HCT116 (cell line): ENCODE measurements around the gene NBEAL2. TPM values are rescaled to one million over a fixed set of nuclear protein-coding genes. Genes with fewer than 3 reads are reported as not detected.

Experiments used
- ATAC-seq: fragments of 200-7000 bp; cut with Tn5 transposase; 2 replicates; pipeline ENCODE4 v1.9.1; 2020; ENCODE audit warnings: mild to moderate bottlenecking, moderate library complexity
- BruUV-seq: library from RNA; stranded (reverse); fragments of 400-500 nt; replicated peaks from 2 replicates; lab custom pipeline; 2021; lab: Mats Ljungman, UMichigan
- CTCF ChIA-PET: fragments of 300-600 bp; sonication (Branson Sonifier 250); formaldehyde crosslinking; loops from one replicate; lab custom pipeline; 2021; ENCODE audit warnings: antibody characterized with exemption; lab: Charles Lee
- POLR2A ChIA-PET: fragments of 300-600, 350-600 bp; sonication (Branson Sonifier 250); formaldehyde crosslinking; loops from one replicate; lab custom pipeline; 2021; ENCODE audit warnings: antibody characterized with exemption; lab: Charles Lee
- RAD21 ChIA-PET, 2 experiments: fragments of 300-600 bp; sonication (Branson Sonifier 250); formaldehyde crosslinking; loops; one replicate each; lab custom pipeline; 2023; ENCODE audit warnings: low total read pairs in 2 of 2; ENCODE audit not compliant: uncharacterized antibody in 2 of 2, unreplicated experiment in 2 of 2, low non-redundant PET in 1 of 2; lab: Charles Lee
- DNase-seq: peaks from one replicate; pipeline ENCODE4 v3.0.0-alpha.2; 2010; ENCODE audit warnings: low read depth, low spot score
- H2AFZ ChIP-seq: fragments of 200-600 bp; shearing (Covaris generic), sonication (generic); 2 replicates; pipeline ENCODE4 v1.6.1; 2017; ENCODE audit warnings: low read depth, mixed run types, mixed read lengths, antibody characterized with exemption, low read length; ENCODE audit not compliant: poor library complexity, severe bottlenecking
- H3K27ac ChIP-seq: 2 replicates; pipeline ENCODE4 v1.5.1; 2012; ENCODE audit warnings: low read depth, low read length
- H3K27me3 ChIP-seq: fragments of 200-600 bp; sonication (generic); 2 replicates; pipeline ENCODE4 v1.6.1; 2016; ENCODE audit warnings: mixed run types, low read length, mixed read lengths; ENCODE audit not compliant: insufficient read depth
- H3K36me3 ChIP-seq, 2 experiments: fragments of 200-500 bp in 1 of 2; fragments of 200-600 bp in 1 of 2; sonication (Bioruptor generic) in 1 of 2; sonication (generic) in 1 of 2; 2 replicates each; pipeline versions ENCODE4 v1.5.1 to v1.6.1; 2014 to 2016; ENCODE audit warnings: low read length in 2 of 2, inconsistent platforms in 1 of 2, mixed read lengths in 1 of 2, mixed run types in 1 of 2; ENCODE audit not compliant: insufficient read depth in 2 of 2, control insufficient read depth in 1 of 2
- H3K4me1 ChIP-seq, 2 experiments: fragments of 200-600 bp in 1 of 2; sonication (generic) in 1 of 2; 2 replicates each; pipeline versions ENCODE4 v1.5.1 to v1.6.1; 2012 to 2017; ENCODE audit warnings: low read length in 2 of 2, inconsistent platforms in 1 of 2, mild to moderate bottlenecking in 1 of 2, mixed read lengths in 1 of 2, mixed run types in 1 of 2, moderate library complexity in 1 of 2; ENCODE audit not compliant: insufficient read depth in 2 of 2, control insufficient read depth in 1 of 2
- H3K4me2 ChIP-seq: fragments of 200-600 bp; sonication (generic); 2 replicates; pipeline ENCODE4 v1.6.1; 2017; ENCODE audit warnings: mixed run types, low read length, mixed read lengths
- H3K4me3 ChIP-seq, 2 experiments: fragments of 200-600 bp in 1 of 2; sonication (generic) in 1 of 2; replicated peaks in 1 of 2; 2 replicates each; pipeline ENCODE4 v1.5.1; 2011 to 2016; ENCODE audit warnings: low read length in 2 of 2, control low read depth in 1 of 2, low read depth in 1 of 2, mild to moderate bottlenecking in 1 of 2, mixed read lengths in 1 of 2, mixed run types in 1 of 2
- H3K79me2 ChIP-seq: fragments of 200-600 bp; sonication (generic); 2 replicates; pipeline ENCODE4 v1.6.1; 2017; ENCODE audit warnings: mild to moderate bottlenecking, mixed run types, low read length, moderate library complexity, mixed read lengths; ENCODE audit not compliant: insufficient read depth
- H3K9ac ChIP-seq: fragments of 200-600 bp; sonication (generic); 2 replicates; pipeline ENCODE4 v1.6.1; 2016; ENCODE audit warnings: low read length, mixed read lengths
- H3K9me2 ChIP-seq: fragments of 200-600 bp; sonication (generic), shearing (Covaris generic); 2 replicates; pipeline ENCODE4 v1.6.1; 2017; ENCODE audit warnings: mixed run types, mild to moderate bottlenecking, moderate library complexity; ENCODE audit not compliant: insufficient read depth
- H3K9me3 ChIP-seq, 2 experiments: fragments of 200-500 bp in 1 of 2; fragments of 200-600 bp in 1 of 2; sonication (Bioruptor generic) in 1 of 2; sonication (generic) in 1 of 2; 2 replicates each; pipeline ENCODE4 v1.6.1; 2014 to 2017; ENCODE audit warnings: low read length in 2 of 2, mixed read lengths in 2 of 2, inconsistent platforms in 1 of 2, low read depth in 1 of 2, mild to moderate bottlenecking in 1 of 2, mixed run types in 1 of 2, moderate library complexity in 1 of 2; ENCODE audit not compliant: control insufficient read depth in 1 of 2, insufficient read depth in 1 of 2
- H4K20me1 ChIP-seq: fragments of 200-600 bp; sonication (generic), shearing (Covaris generic); 2 replicates; pipeline ENCODE4 v1.6.1; 2017; ENCODE audit warnings: mixed run types, mild to moderate bottlenecking, moderate library complexity; ENCODE audit not compliant: insufficient read depth
- ATF3 ChIP-seq: IDR thresholded peaks from 2 replicates; pipeline ENCODE4 v1.6.1; 2012
- EZH2 ChIP-seq: fragments of 200-600 bp; sonication (generic); IDR thresholded peaks from 2 replicates; pipeline ENCODE4 v1.6.1; 2017; ENCODE audit warnings: antibody characterized with exemption, mixed run types
- MAX ChIP-seq: IDR thresholded peaks from 2 replicates; pipeline ENCODE4 v1.6.1; 2012
- POLR2AphosphoS5 ChIP-seq: IDR thresholded peaks from 2 replicates; pipeline ENCODE4 v1.6.1; 2011; ENCODE audit warnings: mild to moderate bottlenecking, low read depth, low read length, moderate library complexity
- YY1 ChIP-seq: IDR thresholded peaks from 2 replicates; pipeline ENCODE4 v1.6.1; 2011; ENCODE audit warnings: low read length, low read depth, moderate library complexity, mild to moderate bottlenecking; ENCODE audit not compliant: insufficient replicate concordance; ENCODE audit errors: extremely low read depth
- ZFX ChIP-seq: fragments of 450-650 bp; IDR thresholded peaks from 2 replicates; pipeline ENCODE4 v1.6.1; 2017
- intact Hi-C: fragments of 100-400 bp; cut with micrococcal nuclease; formaldehyde crosslinking; loops from 2 replicates; pipeline ENCODE4 v1.10.0; 2022
- total RNA-seq: library from RNA; stranded (reverse); gene quantifications from one replicate; pipeline ENCODE4 v1.2.1, GENCODE V29; 2021; ENCODE audit not compliant: unreplicated experiment
- TF ChIP-seq, protein P1 (sequence below): IDR thresholded peaks from 2 replicates; pipeline ENCODE4 v1.6.1; 2012; ENCODE audit warnings: low read depth

Gene NBEAL2
- total RNA-seq, 1 experiment from 2014 or later: 72.9 TPM

DNA sequence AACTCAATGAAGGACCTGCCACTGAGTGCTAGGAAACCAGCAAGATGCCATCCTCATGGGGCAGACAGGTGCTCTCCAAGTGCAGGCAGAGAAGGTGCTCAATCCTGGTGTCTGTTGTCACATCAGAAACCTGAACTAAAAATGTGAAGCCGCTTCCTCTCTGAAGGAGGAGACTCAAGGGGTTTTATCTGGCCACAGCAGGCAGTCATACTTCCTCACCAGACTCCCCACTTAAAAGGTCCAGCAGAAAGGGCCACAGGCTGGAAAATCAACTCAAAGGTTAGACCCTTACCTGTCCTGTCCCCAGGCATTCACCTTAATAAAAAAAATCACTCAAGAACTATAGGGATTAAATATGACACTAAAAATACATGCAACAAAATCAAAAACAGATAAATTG is 7.7 kb upstream of the NBEAL2 start:
- ATAC-seq (no peak), DNase-seq (no peak)
- RAD21 ChIA-PET: no interaction called here
- H3K9me2 ChIP-seq: no peaks in the 10 kb centered on the region
- H2AFZ ChIP-seq: no peak overlapping the region
- H3K9me3 ChIP-seq: no peaks in the 10 kb centered on the region
- TF ChIP-seq ATF3 (no peak), POLR2AphosphoS5 (no peak), MAX (no peak), YY1 (no peak), ZFX (no peak), EZH2 (no peak)
- TF ChIP-seq, protein P1, sequence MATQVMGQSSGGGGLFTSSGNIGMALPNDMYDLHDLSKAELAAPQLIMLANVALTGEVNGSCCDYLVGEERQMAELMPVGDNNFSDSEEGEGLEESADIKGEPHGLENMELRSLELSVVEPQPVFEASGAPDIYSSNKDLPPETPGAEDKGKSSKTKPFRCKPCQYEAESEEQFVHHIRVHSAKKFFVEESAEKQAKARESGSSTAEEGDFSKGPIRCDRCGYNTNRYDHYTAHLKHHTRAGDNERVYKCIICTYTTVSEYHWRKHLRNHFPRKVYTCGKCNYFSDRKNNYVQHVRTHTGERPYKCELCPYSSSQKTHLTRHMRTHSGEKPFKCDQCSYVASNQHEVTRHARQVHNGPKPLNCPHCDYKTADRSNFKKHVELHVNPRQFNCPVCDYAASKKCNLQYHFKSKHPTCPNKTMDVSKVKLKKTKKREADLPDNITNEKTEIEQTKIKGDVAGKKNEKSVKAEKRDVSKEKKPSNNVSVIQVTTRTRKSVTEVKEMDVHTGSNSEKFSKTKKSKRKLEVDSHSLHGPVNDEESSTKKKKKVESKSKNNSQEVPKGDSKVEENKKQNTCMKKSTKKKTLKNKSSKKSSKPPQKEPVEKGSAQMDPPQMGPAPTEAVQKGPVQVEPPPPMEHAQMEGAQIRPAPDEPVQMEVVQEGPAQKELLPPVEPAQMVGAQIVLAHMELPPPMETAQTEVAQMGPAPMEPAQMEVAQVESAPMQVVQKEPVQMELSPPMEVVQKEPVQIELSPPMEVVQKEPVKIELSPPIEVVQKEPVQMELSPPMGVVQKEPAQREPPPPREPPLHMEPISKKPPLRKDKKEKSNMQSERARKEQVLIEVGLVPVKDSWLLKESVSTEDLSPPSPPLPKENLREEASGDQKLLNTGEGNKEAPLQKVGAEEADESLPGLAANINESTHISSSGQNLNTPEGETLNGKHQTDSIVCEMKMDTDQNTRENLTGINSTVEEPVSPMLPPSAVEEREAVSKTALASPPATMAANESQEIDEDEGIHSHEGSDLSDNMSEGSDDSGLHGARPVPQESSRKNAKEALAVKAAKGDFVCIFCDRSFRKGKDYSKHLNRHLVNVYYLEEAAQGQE: no peak
- peaks cover 97% of the 10 kb centered on the region for H3K79me2 ChIP-seq
- peaks cover 2 to 18% of the 10 kb centered on the region in 2 experiments; a peak in 3 of 4 replicates for H3K4me1 ChIP-seq
- peaks cover 32% of the 10 kb centered on the region; the same call in 1 of the 2 replicates for H4K20me1 ChIP-seq
- intact Hi-C loops: no loop called here
- H3K4me3 ChIP-seq: no peak overlapping the region
- peaks cover 0 to 14% of the 10 kb centered on the region in 2 experiments; a peak in 1 of 4 replicates for H3K36me3 ChIP-seq
- CTCF ChIA-PET: no interaction called here
- no peak overlapping the region for H3K9ac ChIP-seq
- no TSS peak for BruUV-seq
- H3K27ac ChIP-seq: no peak overlapping the region
- POLR2A ChIA-PET: no interaction called here
- H3K27me3 ChIP-seq: no peaks in the 10 kb centered on the region
- no peak overlapping the region for H3K4me2 ChIP-seq
